Keratinocyte (primary cell): ENCODE results near the gene RNF166. TPM values are rescaled to one million over a fixed set of nuclear protein-coding genes. Genes with fewer than 3 reads are reported as not detected.

Experiments
- DNase-seq: peaks from one replicate; pipeline ENCODE4 v3.0.0-alpha.2; 2011; ENCODE audit warnings: low read depth, missing footprints, low spot score
- FAIRE-seq: peaks from 2 replicates; lab custom pipeline; 2011; peaks lifted over from hg19 to GRCh38; lab: Jason Lieb, UNC
- H2AFZ ChIP-seq: 2 replicates; pipeline ENCODE4 v1.6.0; 2012; ENCODE audit warnings: low read length, control low read depth, inconsistent platforms; ENCODE audit not compliant: control insufficient read depth
- H3K27ac ChIP-seq: 2 replicates; pipeline ENCODE4 v1.5.1; 2011; ENCODE audit warnings: low read length; ENCODE audit not compliant: control insufficient read depth, insufficient read depth
- H3K27me3 ChIP-seq: 3 replicates; pipeline ENCODE4 v1.6.0; 2011; ENCODE audit warnings: low read length; ENCODE audit not compliant: control insufficient read depth, insufficient read depth; ENCODE audit errors: extremely low read depth
- H3K36me3 ChIP-seq, 2 experiments: 2 replicates in 1 of 2; 3 replicates in 1 of 2; pipeline ENCODE4 v1.5.1; 2011; ENCODE audit warnings: low read length in 2 of 2, mild to moderate bottlenecking in 1 of 2; ENCODE audit not compliant: control insufficient read depth in 2 of 2, insufficient read depth in 2 of 2; ENCODE audit errors: extremely low read depth in 1 of 2
- H3K4me1 ChIP-seq: 3 replicates; pipeline ENCODE4 v1.5.1; 2011; ENCODE audit warnings: low read length; ENCODE audit not compliant: control insufficient read depth, insufficient read depth; ENCODE audit errors: extremely low read depth
- H3K4me2 ChIP-seq: 3 replicates; pipeline ENCODE4 v1.6.0; 2011; ENCODE audit warnings: low read depth, low read length; ENCODE audit not compliant: control insufficient read depth, insufficient read depth; ENCODE audit errors: extremely low read depth
- H3K4me3 ChIP-seq, 3 experiments: fragments of 200-600 bp in 1 of 3; sonication (generic) in 1 of 3; 2 replicates in 2 of 3; 3 replicates in 1 of 3; pipeline ENCODE4 v1.5.1; 2011 to 2016; ENCODE audit warnings: low read length in 3 of 3, mild to moderate bottlenecking in 3 of 3, control low read depth in 2 of 3, inconsistent platforms in 1 of 3, low read depth in 1 of 3, mixed read lengths in 1 of 3, mixed run types in 1 of 3, moderate library complexity in 1 of 3; ENCODE audit not compliant: control insufficient read depth in 2 of 3, insufficient read depth in 2 of 3; ENCODE audit errors: extremely low read depth in 1 of 3
- H3K79me2 ChIP-seq: 2 replicates; pipeline ENCODE4 v1.6.0; 2012; ENCODE audit warnings: low read length; ENCODE audit not compliant: control insufficient read depth, insufficient read depth
- H3K9ac ChIP-seq: 3 replicates; pipeline ENCODE4 v1.6.0; 2011; ENCODE audit warnings: low read length; ENCODE audit not compliant: control insufficient read depth, insufficient read depth; ENCODE audit errors: extremely low read depth
- H3K9me1 ChIP-seq: 3 replicates; pipeline ENCODE4 v1.6.0; 2011; ENCODE audit warnings: low read length; ENCODE audit not compliant: control insufficient read depth, insufficient read depth; ENCODE audit errors: extremely low read depth
- H3K9me3 ChIP-seq: 2 replicates; pipeline ENCODE4 v1.5.1; 2012; ENCODE audit warnings: low read depth, low read length; ENCODE audit not compliant: control insufficient read depth
- H4K20me1 ChIP-seq: 3 replicates; pipeline ENCODE4 v1.6.0; 2011; ENCODE audit warnings: low read length; ENCODE audit not compliant: control insufficient read depth, insufficient read depth; ENCODE audit errors: extremely low read depth
- CTCF ChIP-seq, 3 experiments: IDR thresholded peaks in 1 of 3; conservative IDR thresholded peaks in 1 of 3; optimal IDR thresholded peaks in 1 of 3; 2 replicates in 2 of 3; 3 replicates in 1 of 3; pipeline versions ENCODE3 to v1.5.1; 2011; ENCODE audit warnings: low read length in 3 of 3, mild to moderate bottlenecking in 3 of 3, moderate library complexity in 2 of 3, control low read depth in 1 of 3, inconsistent platforms in 1 of 3; ENCODE audit not compliant: insufficient read depth in 2 of 3; ENCODE audit errors: extremely low read depth in 1 of 3
- EZH2 ChIP-seq: IDR thresholded peaks from one replicate; pipeline ENCODE4 v1.6.1; 2012; ENCODE audit warnings: inconsistent platforms, mild to moderate bottlenecking, low read length, moderate library complexity
- dilution Hi-C: fragments of 300-500 bp; cut with MboI; formaldehyde crosslinking; loops from one replicate; pipeline ENCODE4 v1.7.0; 2020; ENCODE audit warnings: low sequenced_read_pairs; ENCODE audit not compliant: extremely low pct_ligation_motif_present
- polyA plus RNA-seq, 5 experiments: library from polyadenylated mRNA; depleted of rRNA in 3 of 5; stranded (reverse) in 3 of 5; stranded (forward) in 1 of 5; unstranded in 1 of 5; fragments of >200 nt; gene quantifications; 1 replicate in 1 of 5; 2 replicates in 3 of 5; 3 replicates in 1 of 5; pipeline versions ENCODE4 v1.2.1 to v1.2.3, GENCODE V29; 2011 to 2012; ENCODE audit warnings: missing spikeins in 2 of 5, low read depth in 1 of 5, low replicate concordance in 1 of 5

The RNF166 gene
- polyA plus RNA-seq, 1 donor (not counting 4 experiments of a cell fraction or from before 2014, with no cell fraction given) = 3.4 TPM

- TF ChIP-seq CTCF (optimal IDR thresholded peaks at IDR 0.05 in 1 of 3, IDR thresholded peaks at IDR 0.05 in 1 of 3, conservative IDR thresholded peaks at IDR 0.05 in 1 of 3; ENCODE audit: extremely low read depth in 1 of 3, insufficient read depth in 2 of 3, low read length in 3 of 3) (no peak), EZH2 (no peak)
- DNase-seq (no peak), FAIRE-seq (no peak)
- Histone ChIP-seq H3K36me3 (peaks cover 34 to 45% of the 10 kb centered on the region in 2 experiments), H3K4me3 (no peak overlapping the region), H2AFZ (no peak overlapping the region), H3K9me1 (no peaks in the 10 kb centered on the region), H3K9ac (no peak overlapping the region), H4K20me1 (peaks cover 3% of the 10 kb centered on the region), H3K9me3 (no peaks in the 10 kb centered on the region), H3K27ac (no peak overlapping the region), H3K27me3 (no peaks in the 10 kb centered on the region), H3K79me2 (no peaks in the 10 kb centered on the region), H3K4me1 (no peaks in the 10 kb centered on the region), H3K4me2 (no peak overlapping the region)
- dilution Hi-C loops = no loop called here
Observed at GRCh38 chr16:88730632-88731607, 24.7 kb upstream of the RNF166 start.

GRCh38 chr16:88727871-88728270 lies 21.7 kb upstream of the RNF166 start:
- H3K9me3 ChIP-seq = no peaks in the 10 kb centered on the region
- no peaks in the 10 kb centered on the region for H3K4me1 ChIP-seq
- no peaks in the 10 kb centered on the region for H3K9me1 ChIP-seq
- no peaks in the 10 kb centered on the region for H3K27me3 ChIP-seq
- no peak overlapping the region for H3K27ac ChIP-seq
- dilution Hi-C loops = no loop called here
- no peak overlapping the region for H2AFZ ChIP-seq
- no peak overlapping the region for H3K4me3 ChIP-seq
- H4K20me1 ChIP-seq = no peaks in the 10 kb centered on the region
- DNase-seq (no peak), FAIRE-seq (no peak)
- no peak overlapping the region for H3K4me2 ChIP-seq
- no peak overlapping the region for H3K9ac ChIP-seq
- H3K36me3 ChIP-seq = peaks cover 34 to 48% of the 10 kb centered on the region in 2 experiments
- TF ChIP-seq EZH2 (no peak), CTCF (optimal IDR thresholded peaks at IDR 0.05 in 1 of 3, IDR thresholded peaks at IDR 0.05 in 1 of 3, conservative IDR thresholded peaks at IDR 0.05 in 1 of 3; ENCODE audit: extremely low read depth in 1 of 3, insufficient read depth in 2 of 3, low read length in 3 of 3) (no peak)
- no peaks in the 10 kb centered on the region for H3K79me2 ChIP-seq
